H1 (cell line): ENCODE data around the gene INO80. TPM values are rescaled to one million over a fixed set of nuclear protein-coding genes. Genes with fewer than 3 reads are reported as not detected.

Experiments used
- CTCF ChIA-PET: fragments of 300-600 bp; sonication (Branson Sonifier 250); formaldehyde crosslinking; loops from one replicate; lab custom pipeline; 2021; ENCODE audit not compliant: partially characterized antibody; lab: Charles Lee
- POLR2A ChIA-PET: fragments of 300-600 bp; sonication (Branson Sonifier 250); formaldehyde crosslinking; loops from one replicate; lab custom pipeline; 2021; ENCODE audit warnings: inconsistent platforms; ENCODE audit not compliant: partially characterized antibody; lab: Charles Lee
- DNase-seq, 2 experiments: peaks; one replicate each; pipeline versions ENCODE4 v3.0.0 to v3.0.0-alpha.2; 2010 to 2022; ENCODE audit warnings: low spot score in 2 of 2, low read depth in 1 of 2, mixed read lengths in 1 of 2
- FAIRE-seq: peaks from 2 replicates; lab custom pipeline; 2011; peaks lifted over from hg19 to GRCh38; lab: Jason Lieb, UNC
- H2AFZ ChIP-seq: 2 replicates; pipeline ENCODE4 v1.8.1; 2012; ENCODE audit warnings: low read length, inconsistent platforms
- H2AK5ac ChIP-seq: 2 replicates; pipeline ENCODE4 v1.6.1; 2013; ENCODE audit warnings: low read depth, low read length
- H2BK120ac ChIP-seq: replicated peaks from 2 replicates; pipeline ENCODE3; 2013; ENCODE audit warnings: low read depth, low read length, inconsistent platforms
- H2BK12ac ChIP-seq: 2 replicates; pipeline ENCODE4 v1.6.1; 2013; ENCODE audit warnings: low read depth, low read length
- H2BK15ac ChIP-seq: 2 replicates; pipeline ENCODE4 v1.6.1; 2013; ENCODE audit warnings: low read length
- H2BK20ac ChIP-seq: 2 replicates; pipeline ENCODE4 v1.6.1; 2013; ENCODE audit warnings: low read length
- H2BK5ac ChIP-seq: 2 replicates; pipeline ENCODE4 v1.6.1; 2013; ENCODE audit warnings: low read depth, low read length
- H3K14ac ChIP-seq: 2 replicates; pipeline ENCODE4 v1.6.1; 2013; ENCODE audit warnings: inconsistent platforms; ENCODE audit not compliant: insufficient read length
- H3K18ac ChIP-seq: 2 replicates; pipeline ENCODE4 v1.6.1; 2013; ENCODE audit warnings: low read length; ENCODE audit errors: extremely low read depth
- H3K23ac ChIP-seq: 2 replicates; pipeline ENCODE4 v1.6.1; 2013; ENCODE audit warnings: inconsistent platforms; ENCODE audit not compliant: insufficient read length
- H3K23me2 ChIP-seq: 2 replicates; pipeline ENCODE4 v1.6.1; 2013; ENCODE audit warnings: low read depth, low read length
- H3K27ac ChIP-seq: 2 replicates; pipeline ENCODE4 v1.6.1; 2011; ENCODE audit warnings: low read depth, low read length, inconsistent platforms
- H3K27me3 ChIP-seq, 4 experiments: replicated peaks in 1 of 4; 1 replicate in 1 of 4; 2 replicates in 3 of 4; pipeline versions ENCODE4 v1.6.1 to v1.8.1; 2011 to 2013; ENCODE audit warnings: low read length in 3 of 4, mild to moderate bottlenecking in 3 of 4, inconsistent platforms in 2 of 4, mixed read lengths in 2 of 4, moderate library complexity in 1 of 4; ENCODE audit not compliant: control insufficient read depth in 3 of 4, insufficient read depth in 3 of 4; ENCODE audit errors: extremely low read depth in 1 of 4
- H3K36me3 ChIP-seq, 4 experiments: 2 replicates each; pipeline versions ENCODE4 v1.6.1 to v1.8.1; 2011 to 2013; ENCODE audit warnings: mild to moderate bottlenecking in 4 of 4, low read length in 3 of 4, moderate library complexity in 2 of 4, control low read depth in 1 of 4, inconsistent platforms in 1 of 4; ENCODE audit not compliant: insufficient read depth in 4 of 4, control insufficient read depth in 2 of 4
- H3K4ac ChIP-seq: replicated peaks from 2 replicates; pipeline ENCODE3; 2013; ENCODE audit warnings: low read length, low read depth, mixed read lengths, inconsistent platforms; ENCODE audit not compliant: insufficient read length
- H3K4me1 ChIP-seq, 4 experiments: replicated peaks in 1 of 4; 1 replicate in 1 of 4; 2 replicates in 3 of 4; pipeline versions ENCODE4 v1.6.1 to v1.8.1; 2011 to 2013; ENCODE audit warnings: low read length in 3 of 4, inconsistent platforms in 2 of 4, mixed read lengths in 1 of 4; ENCODE audit not compliant: insufficient read depth in 4 of 4, control insufficient read depth in 3 of 4
- H3K4me2 ChIP-seq, 2 experiments: 2 replicates each; pipeline versions ENCODE4 v1.6.1 to v1.8.1; 2011 to 2013; ENCODE audit warnings: low read depth in 2 of 2, low read length in 2 of 2, control low read depth in 1 of 2, inconsistent platforms in 1 of 2, mild to moderate bottlenecking in 1 of 2; ENCODE audit not compliant: insufficient read depth in 1 of 2
- H3K4me3 ChIP-seq, 4 experiments: fragments of 200-600, 300-600 bp in 1 of 4; sonication (generic), shearing (Covaris generic), sonication (Bioruptor Twin) in 1 of 4; 2 replicates each; pipeline versions ENCODE4 v1.5.1 to v1.8.1; 2011 to 2016; ENCODE audit warnings: low read length in 4 of 4, low read depth in 3 of 4, control low read depth in 2 of 4, inconsistent platforms in 2 of 4, mild to moderate bottlenecking in 2 of 4, mixed read lengths in 1 of 4, moderate library complexity in 1 of 4; ENCODE audit not compliant: insufficient read depth in 2 of 4; ENCODE audit errors: extremely low read depth in 1 of 4
- H3K56ac ChIP-seq: replicated peaks from 2 replicates; pipeline ENCODE3; 2013; ENCODE audit warnings: low read depth, mild to moderate bottlenecking, mixed read lengths, low read length, inconsistent platforms; ENCODE audit not compliant: insufficient read length
- H3K79me1 ChIP-seq: 2 replicates; pipeline ENCODE4 v1.6.1; 2013; ENCODE audit warnings: low read depth, low read length, control low read depth
- H3K79me2 ChIP-seq, 2 experiments: 2 replicates each; pipeline versions ENCODE4 v1.6.1 to v1.8.1; 2012 to 2013; ENCODE audit warnings: low read length in 2 of 2, mild to moderate bottlenecking in 2 of 2, inconsistent platforms in 1 of 2; ENCODE audit not compliant: insufficient read depth in 2 of 2, control insufficient read depth in 1 of 2
- H3K9ac ChIP-seq, 4 experiments: replicated peaks in 1 of 4; 1 replicate in 1 of 4; 2 replicates in 3 of 4; pipeline versions ENCODE4 v1.6.1 to v1.8.1; 2011 to 2013; ENCODE audit warnings: low read depth in 3 of 4, low read length in 3 of 4, control low read depth in 2 of 4, mild to moderate bottlenecking in 2 of 4, moderate library complexity in 2 of 4, inconsistent platforms in 1 of 4; ENCODE audit errors: extremely low read depth in 1 of 4
- H3K9me3 ChIP-seq, 2 experiments: 2 replicates each; pipeline versions ENCODE4 v1.6.1 to v1.8.1; 2012 to 2013; ENCODE audit warnings: mild to moderate bottlenecking in 2 of 2, moderate library complexity in 2 of 2, control low read depth in 1 of 2, inconsistent platforms in 1 of 2, low read depth in 1 of 2, low read length in 1 of 2, mixed read lengths in 1 of 2; ENCODE audit not compliant: insufficient read depth in 2 of 2
- H4K20me1 ChIP-seq, 2 experiments: replicated peaks in 1 of 2; 2 replicates each; pipeline versions ENCODE3 to v1.8.1; 2011 to 2013; ENCODE audit warnings: inconsistent platforms in 2 of 2, low read length in 2 of 2, mild to moderate bottlenecking in 1 of 2; ENCODE audit not compliant: insufficient read depth in 2 of 2, control insufficient read depth in 1 of 2
- H4K5ac ChIP-seq: 2 replicates; pipeline ENCODE4 v1.6.1; 2013; ENCODE audit warnings: low read length, low read depth, mixed read lengths, inconsistent platforms; ENCODE audit not compliant: insufficient read length
- H4K8ac ChIP-seq: 2 replicates; pipeline ENCODE4 v1.8.0; 2013; ENCODE audit warnings: mild to moderate bottlenecking, moderate library complexity, low read length, inconsistent platforms; ENCODE audit not compliant: insufficient read depth; ENCODE audit errors: extremely low read depth
- H4K91ac ChIP-seq: replicated peaks from 2 replicates; pipeline ENCODE3; 2013; ENCODE audit warnings: low read length, mixed read lengths, inconsistent platforms; ENCODE audit not compliant: insufficient read length
- KDM1A ChIP-seq: fragments of 200-600, 300-600 bp; sonication (generic); IDR thresholded peaks from 2 replicates; pipeline ENCODE4 v1.7.1; 2016; ENCODE audit warnings: mild to moderate bottlenecking, low read length, borderline replicate concordance
- SP2 ChIP-seq: IDR thresholded peaks from 2 replicates; pipeline ENCODE4 v1.6.1; 2012; ENCODE audit warnings: mild to moderate bottlenecking, low read length, inconsistent platforms
- SRF ChIP-seq: IDR thresholded peaks from 2 replicates; pipeline ENCODE4 v1.6.1; 2011; ENCODE audit warnings: mild to moderate bottlenecking, low read depth, low read length, moderate library complexity
- WGBS, 2 experiments: shearing (Covaris generic) in 1 of 2; methylation state at CpG; one replicate each; pipeline versions ENCODE4 v1.1.6 to v1.1.7; 2013 to 2015; ENCODE audit warnings: low lambda C conversion rate in 2 of 2, mixed read lengths in 2 of 2, inconsistent platforms in 1 of 2, low coverage in 1 of 2, missing lambda C conversion rate in 1 of 2; ENCODE audit not compliant: insufficient replicate concordance in 2 of 2, insufficient coverage in 1 of 2, insufficient read length in 1 of 2; ENCODE audit errors: extremely low coverage in 1 of 2, missing lambda C conversion rate in 1 of 2; 5-methylcytosine and 5-hydroxymethylcytosine counted together
- polyA plus RNA-seq, 7 experiments: library from polyadenylated mRNA; depleted of rRNA in 3 of 7; stranded (reverse) in 5 of 7; unstranded in 2 of 7; fragments of >200 nt in 5 of 7; fragments of 200-250 nt in 2 of 7; gene quantifications; 1 replicate in 5 of 7; 2 replicates in 1 of 7; 4 replicates in 1 of 7; pipeline versions ENCODE4 v1.2.1 to v1.2.3, GENCODE V29; 2011 to 2013; ENCODE audit warnings: missing spikeins in 2 of 7, mixed read lengths in 2 of 7
- total RNA-seq: library from RNA; stranded (reverse); fragmentation: NEBNext Ultra II Directional; extraction: Animal tissue kit (Norgen Biotek cat#: 25700); gene quantifications from 2 replicates; pipeline ENCODE4 v1.2.1, GENCODE V29; 2021

The INO80 gene
- total and polyA plus RNA-seq, 2 of the 8 experiments (the other 6 are each of a cell fraction or from before 2014, with no cell fraction given), result 4.3 to 24.5 TPM

DNA sequence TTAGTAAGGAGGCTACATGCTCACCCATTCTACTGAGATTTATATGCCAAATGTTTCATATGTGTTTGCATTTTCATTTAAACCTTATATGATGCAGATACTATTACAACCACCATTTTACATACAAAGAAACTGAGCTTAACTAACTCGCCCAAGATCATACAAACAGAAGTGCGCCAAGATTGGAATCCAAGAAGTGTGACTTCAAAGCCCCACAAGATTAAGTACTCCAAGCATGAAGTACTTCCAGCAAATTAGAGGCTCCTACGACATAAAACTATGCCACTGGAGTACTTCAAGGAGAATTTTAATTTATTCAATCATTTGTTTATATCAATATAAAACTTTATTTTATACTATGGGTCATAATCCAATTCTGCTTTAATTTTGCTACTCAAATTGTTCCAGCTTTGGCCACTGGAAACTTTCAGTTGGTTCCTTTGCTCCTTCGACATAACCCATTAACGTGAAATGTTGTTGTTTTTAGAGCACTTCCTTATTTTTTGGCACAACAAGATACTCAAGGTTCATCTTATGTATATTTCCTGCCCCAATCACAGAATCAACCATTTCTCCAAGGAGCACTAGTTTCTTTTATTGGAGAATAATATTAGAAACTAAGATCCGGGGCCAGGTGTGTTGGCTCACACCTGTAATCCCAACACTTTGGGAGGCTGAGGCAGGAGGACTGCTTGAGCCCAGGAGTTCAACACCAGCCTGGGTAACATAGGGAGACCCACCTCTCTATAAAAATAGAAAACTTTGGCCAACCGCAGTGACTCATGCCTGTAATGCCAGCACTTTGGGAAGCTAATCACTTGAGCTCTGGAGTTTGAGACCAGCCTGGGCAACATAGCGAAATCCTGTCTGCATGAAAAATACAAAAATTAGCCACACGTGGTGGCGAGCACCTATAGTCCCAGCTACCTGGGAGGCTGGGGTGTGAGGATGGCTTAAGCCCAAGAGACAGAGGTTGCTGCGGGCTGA lies 10.4 kb downstream of the INO80 start:
- Histone ChIP-seq H2BK5ac (no peak overlapping the region), H2BK120ac (no peak overlapping the region), H4K20me1 (peaks cover 0 to 2% of the 10 kb centered on the region in 2 experiments), H4K8ac (no peak overlapping the region), H3K27ac (no peak overlapping the region), H3K4me2 (no peak overlapping the region), H4K91ac (no peak overlapping the region), H3K36me3 (no peaks in the 10 kb centered on the region; a peak in 1 of 8 replicates), H3K79me2 (peaks cover 0 to 86% of the 10 kb centered on the region in 2 experiments; a peak in 2 of 4 replicates), H3K4me1 (no peaks in the 10 kb centered on the region), H4K5ac (no peak overlapping the region), H2AFZ (no peak overlapping the region), H3K9ac (no peak overlapping the region), H3K14ac (no peak overlapping the region), H2AK5ac (no peak overlapping the region), H3K18ac (no peak overlapping the region), H2BK20ac (no peak overlapping the region), H3K56ac (no peak overlapping the region), H3K9me3 (no peaks in the 10 kb centered on the region), H3K23me2 (no peaks in the 10 kb centered on the region), H3K23ac (no peak overlapping the region), H3K4ac (no peak overlapping the region), H3K79me1 (peaks cover 2% of the 10 kb centered on the region; the same call in 1 of the 2 replicates), H2BK12ac (no peak overlapping the region), H3K27me3 (no peaks in the 10 kb centered on the region), H3K4me3 (no peak overlapping the region), H2BK15ac (no peak overlapping the region)
- FAIRE-seq (no peak), DNase-seq (no peak)
- ChIA-PET CTCF (interaction anchor here (0.6 kb wide), 1 partner anchor 59 kb away, joined by 3 read pairs; no protein-coding TSS in a partner anchor), POLR2A (interaction anchor here (0.9 to 1.6 kb wide), 3 partner anchors 9 to 153 kb away, joined by 3 to 8 read pairs (median 3); partner anchors contain the start of genes CHAC1 and INO80)
- 89% methylated on average over 10 of the region's 11 CpGs; no CpG with 5 or more reads in 1 of the 2 experiments for WGBS, 2 experiments
- no peak for TF ChIP-seq SP2
- no peak for TF ChIP-seq KDM1A
- TF ChIP-seq SRF, result no peak
